GM12875 (cell line): Measurements from ENCODE around the gene IKZF2.

ENCODE experiments used
- H3K4me3 ChIP-seq: one replicate; pipeline ENCODE4 v1.5.1; 2011; ENCODE audit warnings: low read depth, low read length, control low read depth
- CTCF ChIP-seq: IDR thresholded peaks from 2 replicates; pipeline ENCODE4 v1.5.1; 2011; ENCODE audit warnings: low read depth, mild to moderate bottlenecking, control low read depth, inconsistent platforms, low read length, moderate library complexity, borderline replicate concordance; ENCODE audit not compliant: insufficient read depth

IKZF2 gene

GRCh38 chr2:213086571-213086970 lies 64.8 kb downstream of the IKZF2 start:
- TF ChIP-seq CTCF = no peak
- no peak overlapping the region for H3K4me3 ChIP-seq

GRCh38 chr2:213086050-213086449 lies 65.4 kb downstream of the IKZF2 start:
- no peak overlapping the region for H3K4me3 ChIP-seq
- TF ChIP-seq CTCF = no peak

- H3K4me3 ChIP-seq = no peak overlapping the region
- no peak for TF ChIP-seq CTCF
Measured at GRCh38 chr2:213085538-213085937, 65.9 kb downstream of the IKZF2 start.

GRCh38 chr2:213084261-213084660 lies 67.2 kb downstream of the IKZF2 start:
- TF ChIP-seq CTCF = no peak
- no peak overlapping the region for H3K4me3 ChIP-seq

GRCh38 chr2:213080969-213081617 lies 70.3 kb downstream of the IKZF2 start:
- H3K4me3 ChIP-seq = no peak overlapping the region
- no peak for TF ChIP-seq CTCF

GRCh38 chr2:213079756-213080155 lies 71.7 kb downstream of the IKZF2 start:
- no peak overlapping the region for H3K4me3 ChIP-seq
- TF ChIP-seq CTCF = no peak

- no peak overlapping the region for H3K4me3 ChIP-seq
- TF ChIP-seq CTCF = no peak
Measured at GRCh38 chr2:213078686-213079085, 72.7 kb downstream of the IKZF2 start.
